Measurements from ENCODE around the gene THRB.

Gene THRB

GRCh38 chr3:24151594-24151993 is 343.1 kb downstream of the THRB start:
- Histone ChIP-seq H3K9me3 (no peaks in the 10 kb centered on the region), H3K4me1 (no peaks in the 10 kb centered on the region), H3K36me3 (no peaks in the 10 kb centered on the region), H3K27me3 (no peaks in the 10 kb centered on the region), H3K4me3 (ENCODE audit: low read depth, low read length) (no peak overlapping the region)
- no peak for TF ChIP-seq CTCF (IDR thresholded peaks at IDR 0.05; ENCODE audit: low read depth, low read length)
- DNase-seq, result no peak

GRCh38 chr3:24149032-24149431 is 345.6 kb downstream of the THRB start:
- no peak for DNase-seq
- no peak for TF ChIP-seq CTCF (IDR thresholded peaks at IDR 0.05; ENCODE audit: low read depth, low read length)
- no peaks in the 10 kb centered on the region for H3K4me1 ChIP-seq
- no peaks in the 10 kb centered on the region for H3K27me3 ChIP-seq
- H3K4me3 ChIP-seq (ENCODE audit: low read depth, low read length), result no peak overlapping the region
- H3K9me3 ChIP-seq, result no peaks in the 10 kb centered on the region
- H3K36me3 ChIP-seq, result no peaks in the 10 kb centered on the region

- Histone ChIP-seq H3K36me3 (no peaks in the 10 kb centered on the region), H3K27me3 (no peaks in the 10 kb centered on the region), H3K4me1 (no peaks in the 10 kb centered on the region), H3K4me3 (ENCODE audit: low read depth, low read length) (no peak overlapping the region), H3K9me3 (no peaks in the 10 kb centered on the region)
- DNase-seq, result no peak
- no peak for TF ChIP-seq CTCF (IDR thresholded peaks at IDR 0.05; ENCODE audit: low read depth, low read length)
Observed at GRCh38 chr3:24145981-24146822, 348.4 kb downstream of the THRB start.

- Histone ChIP-seq H3K27me3 (no peaks in the 10 kb centered on the region), H3K4me1 (no peaks in the 10 kb centered on the region), H3K9me3 (no peaks in the 10 kb centered on the region), H3K4me3 (ENCODE audit: low read depth, low read length) (no peak overlapping the region), H3K36me3 (no peaks in the 10 kb centered on the region)
- no peak for TF ChIP-seq CTCF (IDR thresholded peaks at IDR 0.05; ENCODE audit: low read depth, low read length)
- no peak for DNase-seq
Observed at GRCh38 chr3:24145481-24145880, 349.2 kb downstream of the THRB start.

GRCh38 chr3:24142127-24142526 is 352.5 kb downstream of the THRB start:
- Histone ChIP-seq H3K27me3 (no peaks in the 10 kb centered on the region), H3K4me1 (no peaks in the 10 kb centered on the region), H3K36me3 (no peaks in the 10 kb centered on the region), H3K4me3 (ENCODE audit: low read depth, low read length) (no peak overlapping the region), H3K9me3 (no peaks in the 10 kb centered on the region)
- DNase-seq, result no peak
- no peak for TF ChIP-seq CTCF (IDR thresholded peaks at IDR 0.05; ENCODE audit: low read depth, low read length)

- DNase-seq, result no peak
Observed at GRCh38 chr3:24141548-24141947, 353.1 kb downstream of the THRB start.

More at GRCh38 chr3:24141548-24141947, 353.1 kb downstream of the THRB start:
- H3K27me3 ChIP-seq, result no peaks in the 10 kb centered on the region
- no peak for TF ChIP-seq CTCF (IDR thresholded peaks at IDR 0.05; ENCODE audit: low read depth, low read length)
- H3K9me3 ChIP-seq, result no peaks in the 10 kb centered on the region
- no peak overlapping the region for H3K4me3 ChIP-seq (ENCODE audit: low read depth, low read length)
- H3K36me3 ChIP-seq, result no peaks in the 10 kb centered on the region
- H3K4me1 ChIP-seq, result no peaks in the 10 kb centered on the region

Data from BE2C (cell line).